Ascending aorta (tissue), 2 donors: ENCODE data around the gene POU2AF3. TPM values are rescaled to one million over a fixed set of nuclear protein-coding genes. Genes with fewer than 3 reads are reported as not detected.

Experiments
- DNase-seq, 2 donors: peaks; one replicate each; pipeline ENCODE4 v3.0.0-alpha.2; 2019; ENCODE audit warnings: low spot score in 2 of 2
- H3K27ac ChIP-seq, 2 donors: fragments of 200-600 bp; sonication (generic); one replicate each; pipeline ENCODE4 v1.5.1; 2016 to 2017; ENCODE audit warnings: mild to moderate bottlenecking in 1 of 2
- H3K27me3 ChIP-seq: fragments of 200-600 bp; sonication (generic); one replicate; pipeline ENCODE4 v1.5.1; 2017
- H3K36me3 ChIP-seq, 2 donors: fragments of 200-600 bp; sonication (generic); one replicate each; pipeline ENCODE4 v1.5.1; 2016
- H3K4me1 ChIP-seq, 2 donors: fragments of 200-600 bp; sonication (generic); one replicate each; pipeline ENCODE4 v1.5.1; 2016 to 2017; ENCODE audit warnings: mild to moderate bottlenecking in 1 of 2
- H3K4me3 ChIP-seq, 2 donors: fragments of 200-600 bp; sonication (generic); one replicate each; pipeline ENCODE4 v1.5.1; 2016 to 2017; ENCODE audit warnings: mild to moderate bottlenecking in 1 of 2
- H3K9me3 ChIP-seq, 2 donors: fragments of 200-600 bp; sonication (generic); one replicate each; pipeline ENCODE4 v1.5.1; 2016
- intact Hi-C: fragments of 100-400 bp; cut with DNase I; formaldehyde crosslinking; loops from one replicate; pipeline ENCODE4 v1.15.1; 2023
- total RNA-seq: library from RNA; depleted of rRNA; stranded (reverse); fragments of >200 nt; gene quantifications from one replicate; pipeline ENCODE4 v1.1.0, GENCODE V29; 2016
- TF ChIP-seq, protein P1 (sequence below), 3 experiments: fragments of 200-600 bp in 2 of 3; fragments of 450-650 bp in 1 of 3; sonication (generic) in 2 of 3; IDR thresholded peaks; one replicate each; pipeline ENCODE4 v1.5.1; 2016 to 2019; ENCODE audit warnings: antibody characterized with exemption in 3 of 3, mild to moderate bottlenecking in 1 of 3, moderate library complexity in 1 of 3

POU2AF3 gene
- total RNA-seq, 1 donor from 2014 or later, result not detected

GRCh38 chr11:111301842-111302118, 3.4 kb downstream of the POU2AF3 start:
- H3K27me3 ChIP-seq, result no peaks in the 10 kb centered on the region
- H3K4me3 ChIP-seq, result no peak overlapping the region
- H3K36me3 ChIP-seq, result no peaks in the 10 kb centered on the region
- no peak for DNase-seq
- TF ChIP-seq, protein P1, sequence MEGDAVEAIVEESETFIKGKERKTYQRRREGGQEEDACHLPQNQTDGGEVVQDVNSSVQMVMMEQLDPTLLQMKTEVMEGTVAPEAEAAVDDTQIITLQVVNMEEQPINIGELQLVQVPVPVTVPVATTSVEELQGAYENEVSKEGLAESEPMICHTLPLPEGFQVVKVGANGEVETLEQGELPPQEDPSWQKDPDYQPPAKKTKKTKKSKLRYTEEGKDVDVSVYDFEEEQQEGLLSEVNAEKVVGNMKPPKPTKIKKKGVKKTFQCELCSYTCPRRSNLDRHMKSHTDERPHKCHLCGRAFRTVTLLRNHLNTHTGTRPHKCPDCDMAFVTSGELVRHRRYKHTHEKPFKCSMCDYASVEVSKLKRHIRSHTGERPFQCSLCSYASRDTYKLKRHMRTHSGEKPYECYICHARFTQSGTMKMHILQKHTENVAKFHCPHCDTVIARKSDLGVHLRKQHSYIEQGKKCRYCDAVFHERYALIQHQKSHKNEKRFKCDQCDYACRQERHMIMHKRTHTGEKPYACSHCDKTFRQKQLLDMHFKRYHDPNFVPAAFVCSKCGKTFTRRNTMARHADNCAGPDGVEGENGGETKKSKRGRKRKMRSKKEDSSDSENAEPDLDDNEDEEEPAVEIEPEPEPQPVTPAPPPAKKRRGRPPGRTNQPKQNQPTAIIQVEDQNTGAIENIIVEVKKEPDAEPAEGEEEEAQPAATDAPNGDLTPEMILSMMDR (IDR thresholded peaks at IDR 0.05), result no peak
- no peaks in the 10 kb centered on the region for H3K9me3 ChIP-seq
- no peak overlapping the region for H3K27ac ChIP-seq
- H3K4me1 ChIP-seq, result peaks cover 0 to 5% of the 10 kb centered on the region in 2 donors
- intact Hi-C loops, result loop anchor here (10.0 kb wide), 1 partner anchor 53 kb away; no protein-coding TSS in a partner anchor

GRCh38 chr11:111302298-111302697, 4.0 kb downstream of the POU2AF3 start:
- intact Hi-C loops, result loop anchor here (10.0 kb wide), 1 partner anchor 53 kb away; no protein-coding TSS in a partner anchor
- Histone ChIP-seq H3K27me3 (no peaks in the 10 kb centered on the region), H3K27ac (no peak overlapping the region), H3K4me1 (peaks cover 0 to 5% of the 10 kb centered on the region in 2 donors), H3K9me3 (no peaks in the 10 kb centered on the region), H3K4me3 (no peak overlapping the region), H3K36me3 (no peaks in the 10 kb centered on the region)
- TF ChIP-seq, protein P1 (IDR thresholded peaks at IDR 0.05), result no peak
- DNase-seq, result no peak

- no peak for DNase-seq
- Histone ChIP-seq H3K36me3 (no peaks in the 10 kb centered on the region), H3K4me3 (no peak overlapping the region), H3K9me3 (no peaks in the 10 kb centered on the region), H3K27ac (no peak overlapping the region), H3K27me3 (no peaks in the 10 kb centered on the region), H3K4me1 (peaks cover 0 to 3% of the 10 kb centered on the region in 2 donors)
- TF ChIP-seq, protein P1 (IDR thresholded peaks at IDR 0.05), result no peak
- intact Hi-C loops, result loop anchor here (10.0 kb wide), 1 partner anchor 51 kb away; no protein-coding TSS in a partner anchor
Measured at GRCh38 chr11:111303461-111303860, 5.1 kb downstream of the POU2AF3 start.

DNA sequence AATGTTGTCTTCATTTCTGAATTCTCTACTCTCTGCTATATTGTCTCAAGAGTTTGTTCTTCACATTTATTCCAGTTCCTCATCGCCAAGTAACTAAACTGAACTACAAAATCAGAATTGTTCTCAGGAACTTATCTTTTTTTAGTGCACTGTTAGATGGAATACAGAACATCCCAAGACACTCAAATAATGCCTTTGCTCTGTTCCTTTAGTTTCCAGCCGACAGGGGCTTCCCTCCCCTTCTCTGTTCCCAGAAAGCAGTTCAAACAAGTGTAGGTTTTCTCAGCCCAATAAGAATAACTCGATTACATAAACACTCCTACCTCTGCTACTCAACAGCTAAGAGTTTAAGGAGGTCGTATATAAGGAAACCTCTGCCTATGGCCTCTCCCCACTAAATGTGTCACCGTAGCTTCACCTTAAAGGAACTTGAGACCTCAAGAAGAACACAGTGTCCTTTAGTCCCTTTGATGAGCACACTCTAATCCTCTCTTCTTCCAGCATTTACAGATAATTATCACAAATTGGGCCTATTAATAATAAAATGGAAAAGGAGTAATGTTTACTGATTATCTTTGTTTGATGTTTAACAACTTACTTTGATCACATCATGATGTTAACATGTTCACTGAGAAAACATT, 6.9 kb downstream of the POU2AF3 start:
- Histone ChIP-seq H3K4me3 (no peak overlapping the region), H3K27me3 (no peaks in the 10 kb centered on the region), H3K36me3 (no peaks in the 10 kb centered on the region), H3K9me3 (no peaks in the 10 kb centered on the region), H3K4me1 (no peaks in the 10 kb centered on the region), H3K27ac (no peak overlapping the region)
- intact Hi-C loops, result loop anchor here (10.0 kb wide), 1 partner anchor 50 kb away; no protein-coding TSS in a partner anchor
- no peak for DNase-seq
- TF ChIP-seq, protein P1 (IDR thresholded peaks at IDR 0.05), result no peak

DNA sequence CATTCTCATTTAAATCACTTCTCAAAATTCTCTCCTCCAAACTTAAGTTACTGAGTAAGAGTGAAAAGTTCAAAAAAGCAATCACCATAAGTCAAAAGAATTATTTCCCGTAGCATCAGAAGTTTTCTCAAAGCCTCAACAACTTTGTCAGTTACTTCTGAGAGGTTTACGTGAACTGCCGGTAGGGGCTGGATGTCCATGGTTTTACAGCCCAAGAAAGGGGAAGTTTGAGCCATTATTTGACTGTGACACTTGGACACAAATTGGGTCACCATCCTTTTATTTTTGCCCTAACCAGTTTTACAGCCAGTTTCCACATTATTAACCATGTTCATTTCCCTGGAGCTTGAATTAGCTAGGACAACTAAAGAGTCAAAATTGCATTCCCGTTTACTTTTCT, 7.5 kb downstream of the POU2AF3 start:
- Histone ChIP-seq H3K27ac (no peak overlapping the region), H3K27me3 (no peaks in the 10 kb centered on the region), H3K4me1 (no peaks in the 10 kb centered on the region), H3K4me3 (no peak overlapping the region), H3K9me3 (no peaks in the 10 kb centered on the region), H3K36me3 (no peaks in the 10 kb centered on the region)
- TF ChIP-seq, protein P1 (IDR thresholded peaks at IDR 0.05), result no peak
- no peak for DNase-seq
- intact Hi-C loops, result loop anchor here (10.0 kb wide), 1 partner anchor 49 kb away; no protein-coding TSS in a partner anchor
